Measurements from ENCODE around the gene ZNF224.
"Not testable (repeated sequence)": the region's sequence is repeated elsewhere in the genome, so short reads cannot be mapped to it uniquely, and the experiment has no call there.

Gene ZNF224

DNA sequence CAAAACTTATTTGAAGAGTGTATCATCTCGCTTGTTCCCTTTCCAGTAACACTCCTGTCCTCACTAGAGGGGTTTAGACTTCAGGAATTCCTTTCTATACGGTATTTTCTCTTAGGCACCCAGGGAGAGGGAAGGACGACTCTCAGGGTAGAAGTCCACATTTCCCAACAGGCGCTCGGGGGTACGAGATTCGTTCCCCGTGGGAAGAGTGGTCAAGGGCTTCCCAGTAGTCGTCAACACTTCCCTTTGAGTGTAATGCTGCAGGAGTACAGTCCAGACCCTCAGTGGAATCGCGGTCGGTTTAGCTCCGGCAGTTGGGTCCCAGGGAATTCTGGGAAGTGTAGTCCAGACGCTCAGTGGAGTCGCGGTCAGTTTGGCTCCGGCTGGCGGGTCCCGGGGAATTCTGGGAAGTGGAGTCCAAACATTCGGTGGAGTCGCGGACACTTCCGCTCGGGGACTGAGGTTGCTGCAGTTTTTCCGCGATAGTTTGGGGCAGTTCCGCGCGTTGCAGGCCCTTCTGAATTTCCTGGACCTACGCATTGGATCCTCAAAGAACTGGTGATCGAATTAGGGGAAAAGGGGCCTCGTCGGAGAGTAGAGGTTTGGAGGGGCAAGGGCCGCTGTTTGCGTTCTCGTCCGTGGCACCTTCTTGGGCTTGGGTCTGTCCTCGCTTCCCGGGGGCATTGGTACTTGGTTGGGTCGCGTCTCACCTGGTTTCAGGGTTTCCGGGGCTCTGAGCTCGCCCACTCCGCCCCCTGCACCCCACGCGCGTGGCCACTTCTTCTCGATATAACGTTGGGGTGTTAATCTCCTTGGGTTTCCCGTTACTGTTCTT lies at the start of gene ZNF224:
TSS of gene ZNF224 (plus strand) at position 431 of the 835 bp plus-strand sequence. CDS start 3,513 bp downstream, outside the sequence.
- ATAC-seq (peak; percentile 92), DNase-seq (peak; percentile 84)

DNA sequence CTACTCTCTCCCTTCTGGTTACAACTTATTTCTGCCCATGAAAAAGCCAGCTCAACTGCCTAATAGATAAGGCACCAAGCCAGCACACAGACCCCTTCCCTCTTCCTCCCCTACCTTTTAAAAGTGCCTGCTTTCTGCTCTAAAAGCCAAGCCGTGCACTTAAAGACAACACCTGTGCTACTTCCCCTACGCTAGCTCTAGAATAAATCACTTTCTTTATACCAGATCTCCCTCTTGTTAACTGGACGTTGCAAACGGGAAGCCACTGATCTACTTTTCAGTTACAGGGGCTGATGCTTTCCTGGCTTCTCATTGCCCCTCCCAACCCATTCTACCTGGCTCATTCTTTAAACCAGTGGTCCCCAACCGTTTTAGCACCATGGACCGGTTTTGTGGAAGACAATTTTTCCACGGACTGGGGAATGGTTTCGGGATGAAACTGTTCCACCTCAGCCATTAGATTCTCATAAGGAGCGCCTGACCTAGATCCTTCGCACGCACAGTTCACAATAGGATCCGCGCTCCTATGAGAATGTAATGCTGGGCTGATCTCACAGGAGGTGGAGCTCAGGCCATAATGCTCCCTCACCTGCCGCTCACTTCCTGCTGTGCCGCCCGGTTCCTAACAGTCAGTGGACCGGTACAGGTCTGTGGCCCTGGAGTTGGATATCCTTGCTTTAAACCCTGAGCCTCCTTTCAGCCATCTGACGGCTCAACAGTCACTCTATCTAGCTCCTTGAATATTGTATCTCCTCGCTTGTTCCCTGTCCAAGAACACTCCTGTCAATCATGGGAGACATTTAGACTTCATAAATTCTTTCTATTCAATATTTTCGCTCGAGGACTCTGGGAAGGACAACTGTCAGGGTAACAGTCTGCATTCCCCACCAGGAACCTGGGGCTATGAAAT lies 43.2 kb upstream of the ZNF224 start:
- ATAC-seq (peak; percentile 60), DNase-seq (peak; percentile 16)

- DNase-seq (peak; percentile 63), ATAC-seq (peak; percentile 85)
Observed at GRCh38 chr19:44051650-44052402, 42.3 kb upstream of the ZNF224 start, which contains the start of gene ZNF223. Gene ZNF223, plus strand, starts transcription at chr19:44052036. Its CDS starts 3,141 bp downstream, at chr19:44055177.

DNA sequence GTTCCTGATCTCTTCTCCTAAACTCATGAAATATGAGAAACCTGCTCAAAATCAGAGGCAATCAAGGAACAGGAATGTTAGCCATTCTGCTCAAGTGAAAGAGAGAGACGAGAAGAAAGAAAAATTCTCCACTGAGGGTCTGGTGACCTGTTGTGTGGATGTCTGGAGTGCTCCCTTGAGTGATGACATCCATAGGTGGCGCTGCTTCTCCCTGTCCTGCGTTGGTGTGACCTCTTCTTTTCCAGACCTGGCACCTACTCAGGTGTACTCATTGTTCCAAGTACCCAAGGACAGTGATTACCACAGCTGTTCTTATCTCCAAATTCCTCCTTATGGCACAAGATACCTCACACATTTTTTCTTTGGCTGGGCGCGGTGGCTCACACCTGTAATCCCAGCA lies 38.3 kb upstream of the ZNF224 start:
- ATAC-seq (no peak), DNase-seq (no peak)

DNA sequence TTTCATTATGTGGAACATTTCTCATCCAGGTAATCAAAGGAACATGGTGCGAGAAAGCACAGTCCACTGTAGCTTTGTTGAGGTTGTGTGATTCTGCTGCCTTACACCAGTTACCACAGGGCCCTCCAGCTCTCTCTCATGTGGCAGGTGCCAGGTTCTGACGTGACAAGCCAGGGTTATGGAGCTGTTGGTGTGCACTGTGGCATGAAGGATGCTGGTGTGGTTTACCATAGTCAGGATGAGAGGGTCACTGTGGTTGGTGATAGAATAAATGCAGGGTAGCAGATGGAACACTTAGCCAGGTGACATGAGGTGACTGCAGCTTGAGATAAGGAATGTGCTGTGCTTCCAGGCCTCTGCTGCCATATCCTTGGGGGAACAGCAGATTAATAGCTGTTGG lies 34.9 kb upstream of the ZNF224 start:
- DNase-seq (no peak), ATAC-seq (no peak)

DNA sequence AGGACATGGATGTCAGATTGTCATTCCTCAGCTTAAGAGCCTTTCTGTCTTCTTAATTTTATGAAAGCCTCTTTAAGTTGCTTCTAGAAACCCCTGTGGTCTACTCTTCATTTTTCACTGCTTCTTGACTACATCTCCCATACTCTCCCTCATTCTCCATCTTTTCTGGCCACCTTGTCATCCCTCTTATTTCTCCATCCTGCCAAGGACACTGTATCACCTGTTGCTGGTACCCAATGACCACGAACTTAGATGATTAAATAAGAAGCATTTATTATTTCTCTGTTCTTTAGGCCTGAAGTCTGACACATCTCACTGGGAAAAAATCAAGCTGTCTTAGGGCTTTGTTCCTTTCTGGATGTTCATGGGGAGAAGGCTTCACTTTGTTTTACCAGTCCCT lies 33.1 kb upstream of the ZNF224 start:
- DNase-seq (no peak), ATAC-seq (no peak)

DNA sequence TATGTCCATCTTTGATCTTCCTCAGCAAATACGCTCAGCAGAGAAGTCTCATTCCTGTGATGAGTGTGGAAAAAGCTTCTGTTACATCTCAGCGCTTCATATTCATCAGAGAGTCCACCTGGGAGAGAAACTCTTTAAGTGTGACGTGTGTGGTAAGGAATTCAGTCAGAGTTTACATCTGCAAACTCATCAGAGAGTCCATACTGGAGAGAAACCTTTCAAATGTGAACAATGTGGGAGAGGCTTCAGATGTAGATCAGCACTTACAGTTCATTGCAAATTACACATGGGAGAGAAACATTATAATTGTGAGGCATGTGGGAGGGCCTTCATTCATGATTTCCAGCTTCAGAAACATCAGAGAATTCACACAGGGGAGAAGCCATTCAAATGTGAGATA lies 27.9 kb upstream of the ZNF224 start:
- no peak for ATAC-seq
- DNase-seq = no peak

- ATAC-seq = no peak
- no peak for DNase-seq
Observed at GRCh38 chr19:44069415-44069814, 24.7 kb upstream of the ZNF224 start.

GRCh38 chr19:44071824-44072542 lies 22.2 kb upstream of the ZNF224 start, which contains the start of gene ZNF284:
Gene ZNF284, plus strand, starts transcription at chr19:44072159. Its CDS starts 4,231 bp downstream, at chr19:44076390.
- ATAC-seq (peak; percentile 100), DNase-seq (peak; percentile 81)

DNA sequence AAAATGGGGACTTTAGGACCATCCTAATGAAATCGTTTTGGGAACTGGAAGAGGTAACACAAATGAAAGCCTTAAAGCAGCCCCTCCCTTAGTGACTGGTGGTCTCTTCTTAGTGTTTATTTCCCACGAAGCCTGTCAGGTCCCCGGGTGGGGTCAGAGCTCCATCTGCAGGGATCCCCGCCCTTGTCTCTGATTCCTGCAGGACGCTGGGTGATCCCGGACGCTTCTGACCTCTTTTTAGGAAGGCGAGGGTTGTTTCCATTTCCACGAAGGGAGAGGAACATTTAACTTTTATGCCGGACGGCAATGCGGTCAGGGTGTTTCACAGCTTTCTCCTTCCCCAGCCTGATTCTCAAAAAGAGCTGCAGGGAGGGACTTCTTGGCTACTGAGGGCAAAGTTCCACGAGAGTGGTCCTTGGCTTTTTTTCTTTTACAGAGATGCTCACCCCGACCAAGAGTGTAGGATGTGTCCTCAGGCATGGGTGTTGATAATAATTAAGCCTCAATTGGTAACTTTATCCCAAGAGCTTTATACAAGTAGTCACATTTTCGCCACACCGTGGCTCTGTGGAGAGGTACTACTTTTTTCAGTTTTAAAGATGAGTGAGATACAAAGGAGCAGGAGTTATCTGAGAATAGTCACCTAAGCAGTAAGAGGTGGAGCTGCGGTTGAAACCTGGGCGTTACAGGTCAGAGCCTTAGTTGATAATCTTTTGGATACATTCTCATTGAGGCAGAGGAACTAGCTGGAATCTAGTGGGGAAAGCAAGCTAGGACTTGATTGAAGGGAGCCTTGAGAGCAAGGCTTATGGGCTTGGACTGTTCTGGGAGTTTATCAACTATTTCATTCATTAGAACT lies 21.4 kb upstream of the ZNF224 start:
- DNase-seq (peak; percentile 10), ATAC-seq (no peak)

DNA sequence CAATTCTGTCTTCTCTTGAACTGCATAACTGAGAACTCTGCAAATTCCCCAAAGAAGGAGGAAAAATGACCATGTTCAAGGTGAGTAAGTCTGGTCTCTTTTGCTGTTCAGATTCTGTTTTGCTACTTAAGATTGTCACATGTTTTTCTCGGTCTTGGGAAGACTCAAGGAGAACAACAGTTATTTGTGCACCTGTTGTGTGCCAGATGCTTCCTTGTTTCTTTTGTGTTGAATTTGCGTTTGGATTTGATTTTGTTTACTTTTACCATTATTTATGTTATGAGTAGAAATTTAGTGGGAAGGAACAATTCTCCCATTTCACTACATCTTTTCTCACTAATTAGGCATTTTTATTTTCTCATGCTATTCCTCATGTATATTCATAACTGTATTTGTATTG lies 17.8 kb upstream of the ZNF224 start:
- no peak for ATAC-seq

DNA sequence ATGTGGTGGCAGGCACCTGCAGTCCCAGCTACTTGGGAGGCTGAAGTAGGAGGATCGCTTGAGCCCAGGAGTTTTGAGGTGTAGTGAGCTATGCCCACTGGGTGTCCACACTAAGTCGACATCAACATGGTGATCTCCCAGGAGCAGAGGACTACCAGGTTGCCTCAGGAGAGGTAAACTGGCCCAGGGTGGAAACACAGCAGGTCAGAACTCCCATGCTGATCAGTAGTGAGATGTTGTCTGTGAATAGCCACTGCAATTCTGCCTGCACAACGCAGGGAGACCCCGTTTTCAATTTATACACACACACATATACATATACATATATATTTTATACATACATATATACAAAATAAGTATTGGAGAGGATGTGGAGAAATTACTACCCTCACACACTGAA lies 2.1 kb upstream of the ZNF224 start:
- ATAC-seq (no peak), DNase-seq (no peak)

More for the DNA sequence above, 17.8 kb upstream of the ZNF224 start:
- no peak for DNase-seq

- DNase-seq (no peak), ATAC-seq (no peak)
Observed at GRCh38 chr19:44107751-44108150, 13.6 kb downstream of the ZNF224 start.

DNA sequence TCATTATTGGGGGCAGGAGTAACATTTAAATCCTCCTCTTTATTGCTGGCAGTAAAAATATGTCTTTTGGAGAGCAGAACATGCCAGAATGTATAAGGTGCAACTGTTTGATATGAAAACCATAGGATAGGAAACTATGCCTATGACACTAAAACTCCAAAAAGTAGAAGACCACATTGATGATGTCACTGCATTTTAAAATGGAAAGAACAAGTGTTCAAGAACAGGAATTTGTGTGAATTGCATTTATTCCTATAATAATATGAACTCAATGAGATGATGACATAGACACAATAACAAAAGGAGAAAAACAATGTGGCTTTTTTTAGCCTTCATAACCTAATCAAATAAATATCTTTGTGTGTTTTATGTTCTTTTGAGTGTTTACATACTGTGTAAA lies 15.3 kb downstream of the ZNF224 start:
- no peak for ATAC-seq
- no peak for DNase-seq

GRCh38 chr19:44111910-44112463 lies 17.8 kb downstream of the ZNF224 start:
- ATAC-seq (no peak), DNase-seq (no peak)

GRCh38 chr19:44112802-44113137 lies 18.6 kb downstream of the ZNF224 start:
- ATAC-seq = no peak
- no peak for DNase-seq

DNA sequence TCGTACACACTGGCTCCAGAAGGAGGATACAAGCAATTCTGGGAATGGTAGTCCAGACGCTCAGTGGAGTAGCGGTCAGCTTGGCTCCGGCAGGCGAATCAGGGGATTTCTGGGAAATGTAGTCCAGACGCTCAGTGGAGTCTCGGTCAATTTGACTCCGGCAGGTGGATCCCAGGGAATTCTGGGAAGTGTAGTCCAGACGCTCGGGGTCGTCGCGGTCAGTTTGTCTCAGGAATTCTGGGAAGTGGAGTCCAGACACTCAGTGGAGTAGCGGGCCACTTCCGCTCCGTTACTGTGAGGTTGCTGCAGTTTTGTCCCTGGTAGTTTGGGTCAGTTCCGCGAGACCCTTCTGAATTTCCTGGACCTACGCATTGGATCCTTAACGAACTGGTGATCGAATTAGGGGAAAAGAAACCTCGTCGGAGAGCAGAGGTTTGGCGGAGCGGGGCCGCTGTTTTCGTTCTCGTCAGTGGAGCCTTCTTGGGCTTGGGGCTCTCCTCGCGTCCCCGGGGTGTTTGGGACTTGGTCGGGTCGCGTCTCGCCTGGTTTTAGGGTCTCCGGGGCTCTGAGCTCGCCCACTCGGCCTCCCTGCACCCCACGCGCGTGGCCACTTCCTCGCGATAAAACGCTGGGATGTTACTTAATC lies 19.1 kb downstream of the ZNF224 start, which contains the start of gene ZNF225:
TSS of gene ZNF225 (plus strand) at position 262 of the 646 bp plus-strand sequence. CDS start 2,429 bp downstream, outside the sequence.
- DNase-seq = peak; percentile 82
- ATAC-seq = peak; percentile 96

- ATAC-seq (no peak), DNase-seq (peak; percentile 8)
Observed at GRCh38 chr19:44113784-44114390, 19.7 kb downstream of the ZNF224 start.

DNA sequence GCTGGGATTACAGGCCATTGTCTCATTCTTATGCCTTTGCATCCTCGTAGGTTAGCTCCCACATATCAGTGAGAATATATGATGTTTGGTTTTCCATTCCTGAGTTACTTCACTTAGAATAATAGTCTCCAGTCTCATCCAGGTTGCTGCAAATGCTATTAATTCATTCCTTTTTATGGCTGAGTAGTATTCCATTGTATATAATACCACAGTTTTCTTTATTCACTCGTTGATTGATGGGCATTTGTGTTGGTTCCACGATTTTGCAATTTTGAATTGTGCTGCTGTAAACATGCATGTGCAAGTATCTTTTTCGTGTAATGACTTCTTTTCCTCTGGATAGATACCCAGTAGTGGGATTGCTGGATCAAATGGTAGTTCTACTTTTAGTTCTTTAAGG lies 27.0 kb downstream of the ZNF224 start:
- ATAC-seq, DNase-seq: not testable (repeated sequence)
